Omental fat pad (tissue), 4 donors: ENCODE results near the gene PTTG1IP. TPM values are rescaled to one million over a fixed set of nuclear protein-coding genes. Genes with fewer than 3 reads are reported as not detected.
"Not testable (repeated sequence)": the region's sequence is repeated elsewhere in the genome, so short reads cannot be mapped to it uniquely, and the experiment has no call there.

ENCODE experiments used
- ATAC-seq: fragments of 150-250 bp; one replicate; pipeline ENCODE4 v1.9.1; 2016; ENCODE audit warnings: mild to moderate bottlenecking, moderate library complexity; ENCODE audit not compliant: low FRiP score
- DNase-seq: peaks from one replicate; pipeline ENCODE4 v3.0.0-alpha.2; 2019; ENCODE audit warnings: low spot score
- total RNA-seq, 4 donors: library from RNA; depleted of rRNA; stranded (reverse); fragments of >200 nt; gene quantifications; one replicate each; pipeline ENCODE4 v1.1.0, GENCODE V29; 2016
- TF ChIP-seq, protein P1 (sequence below), 3 donors: fragments of 450-650 bp; IDR thresholded peaks; one replicate each; pipeline ENCODE4 v1.5.1; 2016 to 2017; ENCODE audit warnings: antibody characterized with exemption in 3 of 3, mild to moderate bottlenecking in 3 of 3, moderate library complexity in 2 of 3

Gene PTTG1IP
- total RNA-seq, 4 donors from 2014 or later: 200 to 241 (median 214) TPM

DNA sequence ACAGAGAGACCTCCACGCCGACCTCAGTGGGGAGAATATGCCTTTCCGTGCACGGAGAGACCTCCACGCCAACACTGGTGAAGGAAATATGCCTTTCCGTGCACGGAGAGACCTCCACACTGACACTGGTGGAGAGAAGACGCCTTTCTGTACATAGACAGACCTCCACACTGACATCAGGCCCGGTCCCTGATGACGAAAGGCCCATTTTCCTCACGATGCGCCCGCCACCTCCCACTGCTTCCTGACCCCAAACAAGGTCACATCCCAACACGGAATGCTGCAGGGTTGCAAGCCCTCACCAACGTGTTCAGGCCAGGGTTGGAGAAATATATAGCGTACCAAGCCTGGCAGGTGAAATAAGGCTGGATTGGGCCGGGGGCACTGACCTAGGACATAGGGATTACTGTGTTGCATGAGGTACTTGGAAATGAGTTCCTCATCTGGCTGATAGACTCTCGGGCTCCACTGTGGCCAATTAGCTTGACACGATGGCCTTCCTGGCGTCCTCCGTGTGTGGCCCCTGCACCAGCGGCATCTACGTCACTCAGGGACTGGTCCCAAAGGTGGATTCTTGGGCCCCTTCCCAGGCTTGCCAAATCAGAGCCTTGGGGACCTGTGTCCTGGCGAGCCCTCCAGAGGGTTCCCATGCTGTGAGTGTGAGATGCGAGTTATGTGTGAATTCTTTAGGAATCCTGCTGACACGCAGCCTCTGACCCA is 39.1 kb downstream of the PTTG1IP start:
- ATAC-seq: no peak
- no peak for DNase-seq
- TF ChIP-seq, protein P1, sequence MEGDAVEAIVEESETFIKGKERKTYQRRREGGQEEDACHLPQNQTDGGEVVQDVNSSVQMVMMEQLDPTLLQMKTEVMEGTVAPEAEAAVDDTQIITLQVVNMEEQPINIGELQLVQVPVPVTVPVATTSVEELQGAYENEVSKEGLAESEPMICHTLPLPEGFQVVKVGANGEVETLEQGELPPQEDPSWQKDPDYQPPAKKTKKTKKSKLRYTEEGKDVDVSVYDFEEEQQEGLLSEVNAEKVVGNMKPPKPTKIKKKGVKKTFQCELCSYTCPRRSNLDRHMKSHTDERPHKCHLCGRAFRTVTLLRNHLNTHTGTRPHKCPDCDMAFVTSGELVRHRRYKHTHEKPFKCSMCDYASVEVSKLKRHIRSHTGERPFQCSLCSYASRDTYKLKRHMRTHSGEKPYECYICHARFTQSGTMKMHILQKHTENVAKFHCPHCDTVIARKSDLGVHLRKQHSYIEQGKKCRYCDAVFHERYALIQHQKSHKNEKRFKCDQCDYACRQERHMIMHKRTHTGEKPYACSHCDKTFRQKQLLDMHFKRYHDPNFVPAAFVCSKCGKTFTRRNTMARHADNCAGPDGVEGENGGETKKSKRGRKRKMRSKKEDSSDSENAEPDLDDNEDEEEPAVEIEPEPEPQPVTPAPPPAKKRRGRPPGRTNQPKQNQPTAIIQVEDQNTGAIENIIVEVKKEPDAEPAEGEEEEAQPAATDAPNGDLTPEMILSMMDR (IDR thresholded peaks at IDR 0.05): no peak

DNA sequence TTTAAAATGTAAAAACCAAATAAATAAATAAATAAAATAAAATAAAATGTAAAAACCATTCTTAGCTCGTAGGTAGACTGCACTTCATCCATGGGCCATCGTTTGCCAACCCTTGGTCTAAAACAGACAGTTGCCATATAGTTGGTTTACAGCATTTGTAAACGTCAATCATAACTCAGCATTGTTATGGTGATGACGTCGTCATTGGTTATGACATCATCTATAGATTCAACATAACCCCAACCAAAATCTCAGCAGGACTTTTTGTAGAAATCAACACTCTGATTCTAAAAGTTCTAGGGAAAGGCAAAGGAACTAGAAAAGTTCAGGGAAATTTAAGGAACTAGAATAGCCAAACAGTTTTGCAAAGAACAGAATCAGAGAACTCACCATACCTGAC is 39.8 kb downstream of the PTTG1IP start:
- TF ChIP-seq, protein P1 (IDR thresholded peaks at IDR 0.05): no peak
- ATAC-seq (no peak), DNase-seq (no peak)

DNA sequence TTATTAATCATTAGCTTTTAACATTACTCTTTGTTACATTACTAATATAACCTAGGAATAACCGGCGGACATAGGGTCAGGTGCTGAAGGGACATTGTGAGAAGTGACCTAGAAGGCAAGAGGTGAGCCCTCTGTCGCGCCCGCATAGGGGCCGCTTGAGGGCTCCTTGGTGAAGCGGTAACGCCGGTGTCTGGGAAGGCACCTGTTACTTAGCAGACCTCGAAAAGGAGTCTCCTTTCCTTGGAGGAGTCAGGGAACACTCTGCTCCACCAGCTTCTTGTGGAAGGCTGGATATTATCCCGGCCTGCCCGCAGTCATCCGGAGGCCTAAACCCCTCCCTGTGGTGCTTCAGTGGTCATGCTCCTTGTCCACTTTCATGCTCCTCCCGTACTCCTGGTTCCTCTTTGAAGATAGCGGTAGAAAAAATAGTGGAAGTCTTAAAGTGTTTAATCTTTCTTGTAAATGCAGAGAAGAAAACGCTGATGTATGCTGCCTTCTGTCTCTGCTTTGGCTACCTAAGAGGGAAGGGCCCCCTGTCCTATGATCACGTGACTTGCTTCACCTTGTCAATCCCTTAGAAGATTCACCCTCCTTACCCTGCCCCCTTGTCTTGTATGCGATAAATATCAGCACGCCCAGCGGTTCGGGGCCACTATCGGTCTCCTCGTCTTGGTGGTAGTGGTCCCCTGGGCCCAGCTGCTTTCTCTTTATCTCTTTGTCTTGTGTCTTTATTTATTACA is 40.8 kb downstream of the PTTG1IP start:
- not testable (repeated sequence) for DNase-seq, ATAC-seq

DNA sequence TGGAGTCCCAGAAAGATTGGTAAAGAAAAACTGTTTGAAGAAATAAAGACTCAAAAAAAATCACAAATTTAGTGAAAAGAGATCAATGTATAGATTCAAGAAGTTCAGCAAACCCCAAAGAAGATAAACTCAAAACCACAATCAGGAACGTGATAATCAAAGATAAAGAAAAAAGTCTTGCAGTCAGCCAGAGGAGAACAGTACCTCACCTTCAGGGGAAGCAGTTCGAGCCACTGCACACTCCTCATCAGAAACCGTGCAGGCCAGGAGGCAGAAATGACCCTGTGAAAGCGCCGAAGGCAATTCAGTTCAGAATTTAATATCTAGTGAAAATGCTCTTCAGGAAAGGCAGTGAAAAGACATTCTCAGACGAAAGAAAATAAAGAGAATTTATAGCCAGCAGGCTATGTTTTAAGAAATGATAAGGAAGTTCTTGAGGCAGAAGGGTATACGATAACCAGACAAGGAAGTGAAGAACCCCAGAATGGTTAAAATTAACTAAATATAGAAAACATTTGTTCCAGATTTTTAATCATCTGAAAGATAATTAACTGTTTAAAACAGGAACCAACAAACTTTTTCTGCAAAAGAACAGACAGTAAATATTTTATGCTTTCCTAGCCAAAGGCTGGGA is 42.1 kb downstream of the PTTG1IP start:
- ATAC-seq (no peak), DNase-seq (no peak)
- TF ChIP-seq, protein P1 (IDR thresholded peaks at IDR 0.05): no peak

DNA sequence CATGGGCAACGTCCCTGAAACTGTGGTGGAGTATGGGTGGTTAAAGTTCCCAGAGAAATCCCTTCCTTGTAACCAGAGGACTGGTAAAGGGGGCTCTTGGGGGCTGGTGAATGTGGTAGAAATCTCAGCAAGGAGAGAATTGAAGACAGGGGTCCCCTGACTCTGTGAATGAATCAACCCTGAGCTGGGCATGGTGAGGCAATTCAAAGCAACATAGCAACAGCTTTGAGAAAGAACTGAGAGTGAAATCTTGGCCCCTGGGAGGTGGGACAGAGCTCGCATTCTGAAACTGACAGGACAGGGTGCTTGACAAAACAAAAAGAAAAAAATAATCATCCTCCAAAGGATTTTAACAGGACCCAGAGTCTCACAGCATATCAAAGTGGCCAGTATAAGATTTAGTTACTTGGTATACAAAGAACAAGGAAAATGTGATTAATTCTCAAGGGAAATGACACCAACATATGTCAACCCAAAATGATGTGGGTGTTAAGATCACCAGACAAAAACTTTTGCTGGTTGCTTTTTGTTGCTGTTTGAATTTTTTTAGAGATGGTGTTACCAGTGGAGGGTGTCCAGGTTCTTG is 43.9 kb downstream of the PTTG1IP start:
- ATAC-seq (no peak), DNase-seq (no peak)
- TF ChIP-seq, protein P1 (IDR thresholded peaks at IDR 0.05): no peak

DNA sequence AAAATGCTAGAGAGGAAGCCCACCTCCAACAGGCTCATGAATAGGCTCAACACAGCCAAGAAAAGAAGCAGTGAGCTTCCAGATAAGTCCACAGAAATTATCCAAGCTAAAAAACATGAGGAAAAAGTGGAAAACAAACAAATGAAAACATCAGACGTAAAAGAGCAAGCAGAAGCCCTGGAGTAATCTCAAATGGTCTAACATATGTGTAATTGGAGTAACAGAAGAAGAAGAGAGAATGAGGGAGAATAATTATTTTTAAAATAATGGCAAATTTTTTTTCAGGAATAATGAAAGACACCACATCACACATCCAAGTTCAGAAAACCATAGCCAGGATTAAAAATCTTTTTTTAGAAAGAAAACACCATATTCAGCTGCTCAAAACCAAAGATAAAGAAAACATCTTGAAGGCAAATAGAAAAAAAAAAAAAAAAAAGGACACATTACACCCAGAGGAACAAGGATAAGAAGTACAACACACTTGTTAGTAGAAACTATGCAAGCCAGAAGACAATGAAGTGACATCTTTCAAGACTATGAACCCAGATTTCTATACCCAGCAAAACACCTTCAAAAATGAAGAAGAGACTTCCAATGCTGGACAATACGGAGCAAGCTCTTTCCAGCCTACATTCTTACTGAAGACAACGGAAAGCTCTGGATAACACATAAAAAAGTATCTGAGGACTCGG is 45.0 kb downstream of the PTTG1IP start:
- TF ChIP-seq, protein P1 (IDR thresholded peaks at IDR 0.05): no peak
- no peak for DNase-seq
- no peak for ATAC-seq
